Measurements from ENCODE around the gene PI3.

DNA sequence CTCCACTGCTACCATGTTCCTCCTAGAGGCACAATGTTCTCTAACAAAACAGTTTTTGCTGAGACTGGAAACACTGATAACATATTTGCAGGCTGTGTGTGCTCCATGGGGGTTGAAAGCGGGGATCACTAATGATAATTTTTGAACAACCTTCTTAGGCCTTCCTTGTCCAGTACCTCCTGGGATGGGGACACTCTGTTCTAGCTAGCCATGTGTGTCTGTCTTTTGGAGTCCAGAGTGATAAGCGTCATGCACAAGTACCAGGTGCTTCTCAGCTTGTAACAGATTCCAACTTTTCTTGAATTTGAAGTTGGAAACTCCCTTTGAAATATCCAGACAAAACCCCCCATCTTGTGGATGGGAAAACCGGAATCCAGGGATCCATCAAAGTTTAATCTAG, 15.2 kb downstream of the PI3 start:
- TF ChIP-seq, protein P1, sequence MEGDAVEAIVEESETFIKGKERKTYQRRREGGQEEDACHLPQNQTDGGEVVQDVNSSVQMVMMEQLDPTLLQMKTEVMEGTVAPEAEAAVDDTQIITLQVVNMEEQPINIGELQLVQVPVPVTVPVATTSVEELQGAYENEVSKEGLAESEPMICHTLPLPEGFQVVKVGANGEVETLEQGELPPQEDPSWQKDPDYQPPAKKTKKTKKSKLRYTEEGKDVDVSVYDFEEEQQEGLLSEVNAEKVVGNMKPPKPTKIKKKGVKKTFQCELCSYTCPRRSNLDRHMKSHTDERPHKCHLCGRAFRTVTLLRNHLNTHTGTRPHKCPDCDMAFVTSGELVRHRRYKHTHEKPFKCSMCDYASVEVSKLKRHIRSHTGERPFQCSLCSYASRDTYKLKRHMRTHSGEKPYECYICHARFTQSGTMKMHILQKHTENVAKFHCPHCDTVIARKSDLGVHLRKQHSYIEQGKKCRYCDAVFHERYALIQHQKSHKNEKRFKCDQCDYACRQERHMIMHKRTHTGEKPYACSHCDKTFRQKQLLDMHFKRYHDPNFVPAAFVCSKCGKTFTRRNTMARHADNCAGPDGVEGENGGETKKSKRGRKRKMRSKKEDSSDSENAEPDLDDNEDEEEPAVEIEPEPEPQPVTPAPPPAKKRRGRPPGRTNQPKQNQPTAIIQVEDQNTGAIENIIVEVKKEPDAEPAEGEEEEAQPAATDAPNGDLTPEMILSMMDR (IDR thresholded peaks at IDR 0.05): no peak
- TF ChIP-seq POLR2A (IDR thresholded peaks at IDR 0.05) (no peak), EP300 (IDR thresholded peaks at IDR 0.05) (no peak)
